HepG2 (cell line): ENCODE measurements around the gene TROAP. TPM values are rescaled to one million over a fixed set of nuclear protein-coding genes. Genes with fewer than 3 reads are reported as not detected.
A peak's percentile ranks its signal among the peaks of the same experiment; 100 is the strongest.

Experiments
- ATAC-seq: fragments of 200-7000 bp; cut with Tn5 transposase; 3 replicates; pipeline ENCODE4 v1.9.1; 2020; ENCODE audit warnings: mild to moderate bottlenecking, moderate library complexity
- BruUV-seq: library from RNA; stranded (reverse); fragments of 400-500 nt; replicated peaks from 2 replicates; lab custom pipeline; 2021; lab: Mats Ljungman, UMichigan
- CTCF ChIA-PET: fragments of 300-600 bp; formaldehyde crosslinking; extraction: SDS; loops from one replicate; lab custom pipeline; 2021; ENCODE audit warnings: low total read pairs, inconsistent platforms, low intra/inter-chr PET ratio; lab: Yijun Ruan, JAX
- POLR2A ChIA-PET: fragments of 350-600 bp; sonication (Branson Sonifier 250); formaldehyde crosslinking; loops from one replicate; lab custom pipeline; 2020; ENCODE audit warnings: antibody characterized with exemption, inconsistent platforms; lab: Yijun Ruan, JAX
- DNase-seq: peaks from one replicate; pipeline ENCODE4 v3.0.0-alpha.2; 2015; ENCODE audit warnings: low spot score
- FAIRE-seq: peaks from 3 replicates; lab custom pipeline; 2011; peaks lifted over from hg19 to GRCh38; lab: Jason Lieb, UNC
- H2AFZ ChIP-seq: one replicate; pipeline ENCODE4 v1.6.1; 2011; ENCODE audit warnings: low read length, inconsistent platforms
- H3K27ac ChIP-seq: fragments of 300-600 bp; 3 replicates; pipeline ENCODE4 v1.8.0; 2011; ENCODE audit warnings: mixed run types, mild to moderate bottlenecking, mixed read lengths, low read length, inconsistent platforms; ENCODE audit not compliant: insufficient read depth; ENCODE audit errors: extremely low read length
- H3K27me3 ChIP-seq, 2 experiments: fragments of 200-600 bp in 1 of 2; 2 replicates in 1 of 2; 3 replicates in 1 of 2; pipeline versions ENCODE4 v1.6.0 to v1.8.0; 2011; ENCODE audit warnings: low read length in 2 of 2, mild to moderate bottlenecking in 2 of 2, moderate library complexity in 2 of 2, inconsistent platforms in 1 of 2; ENCODE audit not compliant: insufficient read depth in 2 of 2, control insufficient read depth in 1 of 2
- H3K36me3 ChIP-seq, 2 experiments: fragments of 200-600 bp in 1 of 2; replicated peaks in 1 of 2; 2 replicates in 1 of 2; 3 replicates in 1 of 2; pipeline versions ENCODE4 v1.5.1 to v1.8.0; 2011; ENCODE audit warnings: low read length in 2 of 2, inconsistent platforms in 1 of 2; ENCODE audit not compliant: insufficient read depth in 2 of 2, control insufficient read depth in 1 of 2
- H3K4me1 ChIP-seq: 2 replicates; pipeline ENCODE4 v1.5.1; 2012; ENCODE audit warnings: low read length, inconsistent platforms; ENCODE audit not compliant: insufficient read depth
- H3K4me2 ChIP-seq: 2 replicates; pipeline ENCODE4 v1.6.0; 2011; ENCODE audit warnings: low read depth, low read length, inconsistent platforms
- H3K4me3 ChIP-seq, 3 experiments: fragments of 200-600 bp in 1 of 3; sonication (generic), shearing (Covaris generic) in 1 of 3; replicated peaks in 1 of 3; 2 replicates each; pipeline ENCODE4 v1.5.1; 2011 to 2016; ENCODE audit warnings: low read length in 3 of 3, inconsistent platforms in 2 of 3, low read depth in 2 of 3, mild to moderate bottlenecking in 2 of 3, control low read depth in 1 of 3, mixed read lengths in 1 of 3; ENCODE audit not compliant: insufficient read depth in 1 of 3
- H3K79me2 ChIP-seq: one replicate; pipeline ENCODE4 v1.6.1; 2011; ENCODE audit warnings: low read length, inconsistent platforms; ENCODE audit not compliant: insufficient read depth
- H3K9ac ChIP-seq: 2 replicates; pipeline ENCODE4 v1.6.0; 2011; ENCODE audit warnings: mild to moderate bottlenecking, low read depth, low read length, inconsistent platforms; ENCODE audit not compliant: insufficient read depth
- H3K9me3 ChIP-seq: 2 replicates; pipeline ENCODE4 v1.5.1; 2012; ENCODE audit warnings: mild to moderate bottlenecking, low read length
- H4K20me1 ChIP-seq: 2 replicates; pipeline ENCODE4 v1.6.0; 2011; ENCODE audit warnings: inconsistent platforms, mild to moderate bottlenecking, low read length, moderate library complexity; ENCODE audit not compliant: insufficient read depth
- CENPX ChIP-seq: sonication (generic); formaldehyde crosslinking; IDR thresholded peaks from 2 replicates; pipeline ENCODE4 v1.9.0; 2021; ENCODE audit warnings: mild to moderate bottlenecking, missing genetic modification reagents, moderate library complexity
- POLR2AphosphoS5 ChIP-seq: IDR thresholded peaks from 2 replicates; pipeline ENCODE4 v1.6.1; 2012; ENCODE audit warnings: low read depth, low read length
- ZNF432 ChIP-seq: sonication (generic); formaldehyde crosslinking; IDR thresholded peaks from 2 replicates; pipeline ENCODE4 v1.5.0; 2020; ENCODE audit warnings: missing genetic modification reagents, mild to moderate bottlenecking, borderline replicate concordance
- ZNF629 ChIP-seq: sonication (generic); formaldehyde crosslinking; conservative IDR thresholded peaks from 2 replicates; pipeline ENCODE4 v1.5.0; 2020; ENCODE audit warnings: missing genetic modification reagents
- ZNF652 ChIP-seq: IDR thresholded peaks from 2 replicates; pipeline ENCODE4 v1.6.1; 2016; ENCODE audit warnings: low read depth, borderline replicate concordance
- ZNF672 ChIP-seq: sonication (generic); formaldehyde crosslinking; IDR thresholded peaks from 2 replicates; pipeline ENCODE4 v1.8.1; 2022; ENCODE audit warnings: missing genetic modification reagents
- ZSCAN31 ChIP-seq: sonication (generic); formaldehyde crosslinking; IDR thresholded peaks from 2 replicates; pipeline ENCODE4 v1.5.0; 2020; ENCODE audit warnings: low read depth, mild to moderate bottlenecking, missing genetic modification reagents
- WGBS: methylation state at CpG from one replicate; pipeline ENCODE4 v1.1.6; 2017; ENCODE audit warnings: low lambda C conversion rate; 5-methylcytosine and 5-hydroxymethylcytosine counted together
- in situ Hi-C: cut with HindIII; loops from 2 replicates; pipeline ENCODE4 v1.10.0; 2017; ENCODE audit warnings: low pct_unique_long_range_greater_than_20kb; ENCODE audit not compliant: extremely low pct_ligation_motif_present
- intact Hi-C: fragments of 100-400 bp; cut with micrococcal nuclease; formaldehyde crosslinking; loops from one replicate; pipeline ENCODE4 v1.10.0; 2022; ENCODE audit not compliant: unreplicated experiment
- polyA plus RNA-seq, 8 experiments: library from polyadenylated mRNA; depleted of rRNA in 3 of 8; stranded (reverse) in 7 of 8; unstranded in 1 of 8; fragments of >200 nt; fragmentation: Illumina TruSeq in 4 of 8; extraction: Trizol in 4 of 8; gene quantifications; 2 replicates each; pipeline versions ENCODE4 v1.2.1 to v1.2.3, GENCODE V29; 2011 to 2016; ENCODE audit warnings: low read depth in 4 of 8, missing spikeins in 1 of 8, mixed read lengths in 1 of 8; ENCODE audit not compliant: insufficient read depth in 1 of 8
- total RNA-seq, 5 experiments: library from RNA; depleted of rRNA; stranded (reverse); fragments of >200 nt; fragmentation: Illumina TruSeq; extraction: Trizol; gene quantifications; 2 replicates each; pipeline ENCODE4 v1.2.3, GENCODE V29; 2016; ENCODE audit warnings: low read depth in 1 of 5
- TF ChIP-seq, protein P1 (sequence below): fragments of 450-650 bp; IDR thresholded peaks from 2 replicates; pipeline ENCODE4 v1.6.1; 2016
- TF ChIP-seq, protein P2 (sequence below): sonication (generic); formaldehyde crosslinking; IDR thresholded peaks from 2 replicates; pipeline ENCODE4 v1.4.0; 2020; ENCODE audit warnings: mild to moderate bottlenecking, missing genetic modification reagents, borderline replicate concordance
- TF ChIP-seq, protein P3 (sequence below): sonication (generic); formaldehyde crosslinking; conservative IDR thresholded peaks from 2 replicates; pipeline ENCODE4 v1.4.0; 2020; ENCODE audit warnings: missing genetic modification reagents

The TROAP gene
- total and polyA plus RNA-seq, 2 of the 13 experiments (the other 11 are each of a cell fraction or from before 2014, with no cell fraction given): 22.5 to 30.9 TPM

DNA sequence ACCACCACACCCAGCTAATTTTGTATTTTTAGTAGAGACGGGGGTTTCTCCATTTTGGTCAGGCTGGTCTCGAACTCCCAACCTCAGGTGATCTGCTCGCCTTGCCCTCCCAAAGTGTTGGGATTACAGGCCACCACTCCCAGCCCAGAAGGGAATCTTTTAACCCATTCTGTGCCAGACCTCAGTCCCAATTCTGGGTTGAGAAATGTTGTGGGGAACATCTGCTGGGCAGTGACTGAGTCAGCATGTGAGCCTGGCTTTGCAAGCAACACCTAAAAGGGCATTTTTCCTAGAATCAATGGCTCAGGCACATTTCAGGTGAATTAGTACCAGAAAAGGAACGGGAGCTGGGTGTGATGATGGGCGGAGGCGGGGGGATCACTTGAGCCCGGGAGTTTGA, 36.6 kb downstream of the TROAP start:
- POLR2A ChIA-PET: interaction anchor here (1.3 kb wide), 2 partner anchors 12 to 37 kb away, joined by 3 to 4 read pairs; partner anchors contain the start of gene TROAP
- no peak overlapping the region for H3K27ac ChIP-seq
- intact Hi-C loops: loop anchor here (10.0 kb wide), 1 partner anchor 65 kb away; no protein-coding TSS in a partner anchor

DNA sequence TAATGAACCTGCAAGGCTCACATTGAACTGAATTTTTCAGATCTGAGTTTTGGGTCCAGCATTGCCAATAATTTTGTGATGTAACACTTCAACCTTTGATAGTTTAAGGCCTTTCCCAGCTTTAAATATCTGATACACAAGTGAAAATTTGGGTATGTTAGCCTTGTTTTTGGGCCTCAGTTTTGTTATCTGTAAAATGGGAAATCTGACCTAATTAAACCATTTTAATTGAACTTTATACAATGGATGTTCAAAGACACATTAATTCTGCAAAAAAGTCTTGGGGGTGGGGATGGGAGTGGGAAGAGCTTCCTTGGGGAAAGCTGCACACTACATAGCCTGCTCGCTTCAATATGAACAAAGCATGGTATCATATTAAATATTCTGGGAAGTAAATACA, 39.0 kb downstream of the TROAP start:
- TF ChIP-seq ZNF629 (peak; percentile 77), ZNF432 (no peak), ZSCAN31 (CRISPR knock-in tag) (no peak), POLR2AphosphoS5 (no peak), CENPX (CRISPR knock-in tag) (no peak)
- TF ChIP-seq, protein P1, sequence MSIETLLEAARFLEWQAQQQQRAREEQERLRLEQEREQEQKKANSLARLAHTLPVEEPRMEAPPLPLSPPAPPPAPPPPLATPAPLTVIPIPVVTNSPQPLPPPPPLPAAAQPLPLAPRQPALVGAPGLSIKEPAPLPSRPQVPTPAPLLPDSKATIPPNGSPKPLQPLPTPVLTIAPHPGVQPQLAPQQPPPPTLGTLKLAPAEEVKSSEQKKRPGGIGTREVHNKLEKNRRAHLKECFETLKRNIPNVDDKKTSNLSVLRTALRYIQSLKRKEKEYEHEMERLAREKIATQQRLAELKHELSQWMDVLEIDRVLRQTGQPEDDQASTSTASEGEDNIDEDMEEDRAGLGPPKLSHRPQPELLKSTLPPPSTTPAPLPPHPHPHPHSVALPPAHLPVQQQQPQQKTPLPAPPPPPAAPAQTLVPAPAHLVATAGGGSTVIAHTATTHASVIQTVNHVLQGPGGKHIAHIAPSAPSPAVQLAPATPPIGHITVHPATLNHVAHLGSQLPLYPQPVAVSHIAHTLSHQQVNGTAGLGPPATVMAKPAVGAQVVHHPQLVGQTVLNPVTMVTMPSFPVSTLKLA: no peak
- TF ChIP-seq, protein P2, sequence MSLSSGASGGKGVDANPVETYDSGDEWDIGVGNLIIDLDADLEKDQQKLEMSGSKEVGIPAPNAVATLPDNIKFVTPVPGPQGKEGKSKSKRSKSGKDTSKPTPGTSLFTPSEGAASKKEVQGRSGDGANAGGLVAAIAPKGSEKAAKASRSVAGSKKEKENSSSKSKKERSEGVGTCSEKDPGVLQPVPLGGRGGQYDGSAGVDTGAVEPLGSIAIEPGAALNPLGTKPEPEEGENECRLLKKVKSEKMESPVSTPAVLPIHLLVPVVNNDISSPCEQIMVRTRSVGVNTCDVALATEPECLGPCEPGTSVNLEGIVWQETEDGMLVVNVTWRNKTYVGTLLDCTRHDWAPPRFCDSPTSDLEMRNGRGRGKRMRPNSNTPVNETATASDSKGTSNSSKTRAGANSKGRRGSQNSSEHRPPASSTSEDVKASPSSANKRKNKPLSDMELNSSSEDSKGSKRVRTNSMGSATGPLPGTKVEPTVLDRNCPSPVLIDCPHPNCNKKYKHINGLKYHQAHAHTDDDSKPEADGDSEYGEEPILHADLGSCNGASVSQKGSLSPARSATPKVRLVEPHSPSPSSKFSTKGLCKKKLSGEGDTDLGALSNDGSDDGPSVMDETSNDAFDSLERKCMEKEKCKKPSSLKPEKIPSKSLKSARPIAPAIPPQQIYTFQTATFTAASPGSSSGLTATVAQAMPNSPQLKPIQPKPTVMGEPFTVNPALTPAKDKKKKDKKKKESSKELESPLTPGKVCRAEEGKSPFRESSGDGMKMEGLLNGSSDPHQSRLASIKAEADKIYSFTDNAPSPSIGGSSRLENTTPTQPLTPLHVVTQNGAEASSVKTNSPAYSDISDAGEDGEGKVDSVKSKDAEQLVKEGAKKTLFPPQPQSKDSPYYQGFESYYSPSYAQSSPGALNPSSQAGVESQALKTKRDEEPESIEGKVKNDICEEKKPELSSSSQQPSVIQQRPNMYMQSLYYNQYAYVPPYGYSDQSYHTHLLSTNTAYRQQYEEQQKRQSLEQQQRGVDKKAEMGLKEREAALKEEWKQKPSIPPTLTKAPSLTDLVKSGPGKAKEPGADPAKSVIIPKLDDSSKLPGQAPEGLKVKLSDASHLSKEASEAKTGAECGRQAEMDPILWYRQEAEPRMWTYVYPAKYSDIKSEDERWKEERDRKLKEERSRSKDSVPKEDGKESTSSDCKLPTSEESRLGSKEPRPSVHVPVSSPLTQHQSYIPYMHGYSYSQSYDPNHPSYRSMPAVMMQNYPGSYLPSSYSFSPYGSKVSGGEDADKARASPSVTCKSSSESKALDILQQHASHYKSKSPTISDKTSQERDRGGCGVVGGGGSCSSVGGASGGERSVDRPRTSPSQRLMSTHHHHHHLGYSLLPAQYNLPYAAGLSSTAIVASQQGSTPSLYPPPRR: no peak
- TF ChIP-seq, protein P3, sequence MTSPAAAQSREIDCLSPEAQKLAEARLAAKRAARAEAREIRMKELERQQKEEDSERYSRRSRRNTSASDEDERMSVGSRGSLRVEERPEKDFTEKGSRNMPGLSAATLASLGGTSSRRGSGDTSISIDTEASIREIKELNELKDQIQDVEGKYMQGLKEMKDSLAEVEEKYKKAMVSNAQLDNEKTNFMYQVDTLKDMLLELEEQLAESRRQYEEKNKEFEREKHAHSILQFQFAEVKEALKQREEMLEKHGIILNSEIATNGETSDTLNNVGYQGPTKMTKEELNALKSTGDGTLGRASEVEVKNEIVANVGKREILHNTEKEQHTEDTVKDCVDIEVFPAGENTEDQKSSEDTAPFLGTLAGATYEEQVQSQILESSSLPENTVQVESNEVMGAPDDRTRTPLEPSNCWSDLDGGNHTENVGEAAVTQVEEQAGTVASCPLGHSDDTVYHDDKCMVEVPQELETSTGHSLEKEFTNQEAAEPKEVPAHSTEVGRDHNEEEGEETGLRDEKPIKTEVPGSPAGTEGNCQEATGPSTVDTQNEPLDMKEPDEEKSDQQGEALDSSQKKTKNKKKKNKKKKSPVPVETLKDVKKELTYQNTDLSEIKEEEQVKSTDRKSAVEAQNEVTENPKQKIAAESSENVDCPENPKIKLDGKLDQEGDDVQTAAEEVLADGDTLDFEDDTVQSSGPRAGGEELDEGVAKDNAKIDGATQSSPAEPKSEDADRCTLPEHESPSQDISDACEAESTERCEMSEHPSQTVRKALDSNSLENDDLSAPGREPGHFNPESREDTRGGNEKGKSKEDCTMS (CRISPR knock-in tag): no peak
- Histone ChIP-seq H2AFZ (no peak overlapping the region), H3K4me2 (no peak overlapping the region), H3K9ac (no peak overlapping the region), H3K9me3 (no peaks in the 10 kb centered on the region), H3K27me3 (no peaks in the 10 kb centered on the region), H3K79me2 (no peaks in the 10 kb centered on the region), H3K36me3 (no peaks in the 10 kb centered on the region), H3K4me1 (peaks cover 37% of the 10 kb centered on the region), H3K27ac (no peak overlapping the region), H4K20me1 (no peaks in the 10 kb centered on the region), H3K4me3 (no peak overlapping the region)
- POLR2A ChIA-PET: no interaction called here
- BruUV-seq: no TSS peak
- intact Hi-C loops (loop anchor here (10.0 kb wide), 1 partner anchor 63 kb away; no protein-coding TSS in a partner anchor), in situ Hi-C loops (no loop called here)
- WGBS: 95% methylated on average over 1 of the region's 1 CpG
- ATAC-seq (no peak), DNase-seq (no peak), FAIRE-seq (no peak)
- CTCF ChIA-PET: interaction anchor here (5.8 kb wide), 1 partner anchor 152 kb away, joined by 115 read pairs; no protein-coding TSS in a partner anchor

More for the DNA sequence above, 36.6 kb downstream of the TROAP start:
- peaks cover 26% of the 10 kb centered on the region for H3K4me1 ChIP-seq
- no peak overlapping the region for H3K9ac ChIP-seq
- no peaks in the 10 kb centered on the region for H3K36me3 ChIP-seq
- no peaks in the 10 kb centered on the region for H3K27me3 ChIP-seq
- DNase-seq (no peak), ATAC-seq (no peak), FAIRE-seq (no peak)
- 57% methylated on average over 7 of the region's 7 CpGs for WGBS
- CTCF ChIA-PET: interaction anchor here (5.8 kb wide), 1 partner anchor 154 kb away, joined by 115 read pairs; no protein-coding TSS in a partner anchor
- no peak overlapping the region for H2AFZ ChIP-seq
- H3K9me3 ChIP-seq: no peaks in the 10 kb centered on the region
- no peak overlapping the region for H3K4me2 ChIP-seq
- no peaks in the 10 kb centered on the region for H4K20me1 ChIP-seq
- in situ Hi-C loops: no loop called here
- BruUV-seq: no TSS peak
- no peaks in the 10 kb centered on the region for H3K79me2 ChIP-seq
- H3K4me3 ChIP-seq: no peak overlapping the region
- TF ChIP-seq ZNF652 (CRISPR knock-in tag) (peak; percentile 85), ZNF672 (no peak)
